IMR-90 (cell line): ENCODE measurements around the gene GRAMD1A. TPM values are rescaled to one million over a fixed set of nuclear protein-coding genes. Genes with fewer than 3 reads are reported as not detected.

ENCODE experiments used
- ATAC-seq: fragments of 200-7000 bp; cut with Tn5 transposase; 2 replicates; pipeline ENCODE4 v1.9.1; 2020; ENCODE audit warnings: low read depth, mild to moderate bottlenecking, moderate library complexity
- BruUV-seq: library from RNA; stranded (reverse); fragments of 400-500 nt; replicated peaks from 2 replicates; lab custom pipeline; 2021; lab: Mats Ljungman, UMichigan
- CTCF ChIA-PET: fragments of 300-600 bp; formaldehyde crosslinking; extraction: SDS; loops from one replicate; lab custom pipeline; 2021; ENCODE audit warnings: antibody characterized with exemption; lab: Yijun Ruan, JAX
- POLR2A ChIA-PET: fragments of 300-600 bp; sonication (Branson Sonifier 250); formaldehyde crosslinking; loops from one replicate; lab custom pipeline; 2022; ENCODE audit warnings: antibody characterized with exemption; ENCODE audit not compliant: unreplicated experiment; lab: Charles Lee
- DNase-seq: peaks from one replicate; pipeline ENCODE4 v3.0.0; 2013
- H2AFZ ChIP-seq: replicated peaks from 2 replicates; pipeline ENCODE3; 2013; ENCODE audit warnings: low read length, mild to moderate bottlenecking; ENCODE audit not compliant: poor library complexity
- H2AK5ac ChIP-seq: 2 replicates; pipeline ENCODE4 v1.6.1; 2013; ENCODE audit warnings: low read depth, low read length, inconsistent platforms
- H2AK9ac ChIP-seq: replicated peaks from 2 replicates; pipeline ENCODE3; 2013; ENCODE audit warnings: mild to moderate bottlenecking, low read depth, low read length, moderate library complexity; ENCODE audit not compliant: poor library complexity
- H2BK120ac ChIP-seq: 2 replicates; pipeline ENCODE4 v1.6.1; 2013; ENCODE audit warnings: low read depth, low read length, inconsistent platforms
- H2BK15ac ChIP-seq: 3 replicates; pipeline ENCODE4 v1.6.1; 2013; ENCODE audit warnings: low read depth, low read length, inconsistent platforms
- H2BK20ac ChIP-seq: 2 replicates; pipeline ENCODE4 v1.6.1; 2013; ENCODE audit warnings: low read depth, mild to moderate bottlenecking, inconsistent platforms, low read length, moderate library complexity
- H2BK5ac ChIP-seq: 2 replicates; pipeline ENCODE4 v1.6.1; 2013; ENCODE audit warnings: mild to moderate bottlenecking, low read depth, low read length, inconsistent platforms; ENCODE audit not compliant: poor library complexity, severe bottlenecking
- H3K14ac ChIP-seq: replicated peaks from 2 replicates; pipeline ENCODE4 v1.6.1; 2013; ENCODE audit warnings: low read depth, low read length, inconsistent platforms
- H3K18ac ChIP-seq: 2 replicates; pipeline ENCODE4 v1.6.1; 2013; ENCODE audit warnings: low read depth, low read length, control low read depth
- H3K23ac ChIP-seq: 2 replicates; pipeline ENCODE4 v1.6.1; 2013; ENCODE audit warnings: low read depth, low read length, inconsistent platforms
- H3K27ac ChIP-seq: 2 replicates; pipeline ENCODE4 v1.5.1; 2013; ENCODE audit warnings: mild to moderate bottlenecking, control low read depth, low read length; ENCODE audit not compliant: insufficient read depth
- H3K27me3 ChIP-seq: 2 replicates; pipeline ENCODE4 v1.6.1; 2013; ENCODE audit warnings: low read length; ENCODE audit not compliant: control insufficient read depth, insufficient read depth
- H3K36me3 ChIP-seq: 2 replicates; pipeline ENCODE4 v1.6.1; 2013; ENCODE audit warnings: low read length, mixed read lengths; ENCODE audit not compliant: control insufficient read depth, insufficient read depth
- H3K4ac ChIP-seq: 2 replicates; pipeline ENCODE4 v1.6.1; 2013; ENCODE audit warnings: low read depth, low read length, inconsistent platforms
- H3K4me1 ChIP-seq: 2 replicates; pipeline ENCODE4 v1.6.1; 2013; ENCODE audit warnings: low read length, mixed read lengths; ENCODE audit not compliant: control insufficient read depth, insufficient read depth
- H3K4me2 ChIP-seq: 2 replicates; pipeline ENCODE4 v1.6.1; 2013; ENCODE audit warnings: low read depth, mild to moderate bottlenecking, control low read depth, low read length, moderate library complexity
- H3K4me3 ChIP-seq: 2 replicates; pipeline ENCODE4 v1.5.1; 2013; ENCODE audit warnings: low read depth, mild to moderate bottlenecking, control low read depth, low read length, moderate library complexity; ENCODE audit not compliant: insufficient read depth
- H3K56ac ChIP-seq: 2 replicates; pipeline ENCODE4 v1.6.1; 2013; ENCODE audit warnings: low read length, inconsistent platforms; ENCODE audit not compliant: insufficient read depth; ENCODE audit errors: extremely low read depth
- H3K79me1 ChIP-seq, 2 experiments: 2 replicates each; pipeline ENCODE4 v1.6.1; 2013; ENCODE audit warnings: low read length in 2 of 2, inconsistent platforms in 1 of 2, low read depth in 1 of 2
- H3K9ac ChIP-seq: 2 replicates; pipeline ENCODE4 v1.6.1; 2013; ENCODE audit warnings: low read depth, low read length, control low read depth
- H3K9me1 ChIP-seq: 2 replicates; pipeline ENCODE4 v1.6.1; 2013; ENCODE audit warnings: low read length, inconsistent platforms; ENCODE audit not compliant: insufficient read depth
- H3K9me3 ChIP-seq: 2 replicates; pipeline ENCODE4 v1.6.1; 2013; ENCODE audit warnings: low read length; ENCODE audit not compliant: control insufficient read depth, insufficient read depth
- H4K20me1 ChIP-seq: 2 replicates; pipeline ENCODE4 v1.6.1; 2013; ENCODE audit warnings: low read length, inconsistent platforms; ENCODE audit not compliant: insufficient read depth
- H4K5ac ChIP-seq: 2 replicates; pipeline ENCODE4 v1.6.1; 2013; ENCODE audit warnings: mild to moderate bottlenecking, low read depth, low read length, control low read depth
- H4K8ac ChIP-seq, 2 experiments: 2 replicates each; pipeline ENCODE4 v1.6.1; 2013; ENCODE audit warnings: low read depth in 2 of 2, low read length in 2 of 2, control low read depth in 1 of 2, inconsistent platforms in 1 of 2
- H4K91ac ChIP-seq: 2 replicates; pipeline ENCODE4 v1.6.1; 2013; ENCODE audit warnings: low read depth, low read length, inconsistent platforms; ENCODE audit not compliant: insufficient read depth
- BHLHE40 ChIP-seq: fragments of 150-350 bp; IDR thresholded peaks from 2 replicates; pipeline ENCODE4 v1.6.1; 2016; ENCODE audit warnings: mild to moderate bottlenecking, low read depth, low read length
- CHD1 ChIP-seq: IDR thresholded peaks from 2 replicates; pipeline ENCODE4 v1.6.1; 2012; ENCODE audit warnings: low read depth, low read length, improper control_type of control experiment
- FOS ChIP-seq: fragments of 150-350 bp; IDR thresholded peaks from 2 replicates; pipeline ENCODE4 v1.6.1; 2016; ENCODE audit warnings: low read depth, low read length
- NFE2L2 ChIP-seq: fragments of 150-350 bp; IDR thresholded peaks from 2 replicates; pipeline ENCODE4 v1.6.1; 2016; ENCODE audit warnings: low read depth, mild to moderate bottlenecking, low read length
- POLR2A ChIP-seq: IDR thresholded peaks from 2 replicates; pipeline ENCODE4 v1.6.1; 2012; ENCODE audit warnings: mild to moderate bottlenecking, low read depth, low read length
- RFX5 ChIP-seq: IDR thresholded peaks from 2 replicates; pipeline ENCODE4 v1.8.0; 2012; ENCODE audit warnings: low read depth, mild to moderate bottlenecking, low read length, moderate library complexity
- SMC3 ChIP-seq: fragments of 150-350 bp; IDR thresholded peaks from 2 replicates; pipeline ENCODE4 v1.6.1; 2016; ENCODE audit warnings: low read depth, mild to moderate bottlenecking, antibody characterized with exemption, low read length, moderate library complexity
- USF2 ChIP-seq: fragments of 150-350 bp; IDR thresholded peaks from 2 replicates; pipeline ENCODE4 v1.6.1; 2017; ENCODE audit warnings: mild to moderate bottlenecking, antibody characterized with exemption, low read length, low read depth
- WGBS, 2 experiments: methylation state at CpG; one replicate each; pipeline versions ENCODE4 v1.1.5 to v1.1.7; 2013; ENCODE audit warnings: missing lambda C conversion rate in 2 of 2; ENCODE audit not compliant: insufficient read length in 1 of 2; ENCODE audit errors: extremely low coverage in 2 of 2; 5-methylcytosine and 5-hydroxymethylcytosine counted together
- dilution Hi-C: fragments of 300-500 bp; cut with HindIII; formaldehyde crosslinking; loops from one replicate; pipeline ENCODE4 v1.14.3; 2018; ENCODE audit warnings: low sequenced_read_pairs; ENCODE audit not compliant: unreplicated experiment
- in situ Hi-C: fragments of 300-500 bp; cut with MboI; formaldehyde crosslinking; loops from 3 replicates; pipeline ENCODE4 v1.14.3; 2019; ENCODE audit warnings: low sequenced_read_pairs, inconsistent platforms, mixed read lengths
- intact Hi-C: fragments of 100-400 bp; cut with micrococcal nuclease; formaldehyde crosslinking; loops from 2 replicates; pipeline ENCODE4 v1.10.0; 2022
- polyA plus RNA-seq, 3 experiments: library from polyadenylated mRNA; depleted of rRNA; stranded (reverse); fragments of >200 nt; gene quantifications; 2 replicates each; pipeline ENCODE4 v1.2.3, GENCODE V29; 2012; ENCODE audit warnings: low replicate concordance in 1 of 3
- total RNA-seq: library from RNA; depleted of rRNA; stranded (reverse); fragments of >200 nt; gene quantifications from 2 replicates; pipeline ENCODE4 v1.2.3, GENCODE V29; 2012

Gene GRAMD1A
- total and polyA plus RNA-seq, 2 of the 4 experiments (the other 2 are of a cell fraction): 11.1 to 63.0 TPM

GRCh38 chr19:35055715-35056179 is 55.6 kb downstream of the GRAMD1A start:
- POLR2A ChIA-PET: no interaction called here
- CTCF ChIA-PET: interaction anchor here (1.6 kb wide), 1 partner anchor 11 kb away, joined by 3 read pairs; no protein-coding TSS in a partner anchor
- ATAC-seq: no peak

More at GRCh38 chr19:35055715-35056179, 55.6 kb downstream of the GRAMD1A start:
- dilution Hi-C loops: no loop called here
- H2AFZ ChIP-seq: no peak overlapping the region
- H2BK15ac ChIP-seq: no peak overlapping the region
- 0% methylated on average over 1 of the region's 3 CpGs; no CpG with 5 or more reads in 1 of the 2 experiments for WGBS, 2 experiments
- H3K4me3 ChIP-seq: no peak overlapping the region
- no peaks in the 10 kb centered on the region for H3K4me1 ChIP-seq
- H3K14ac ChIP-seq: no peak overlapping the region
- intact Hi-C loops: no loop called here
- H3K9me3 ChIP-seq: no peaks in the 10 kb centered on the region
- no peaks in the 10 kb centered on the region for H3K9me1 ChIP-seq
- H3K4ac ChIP-seq: no peak overlapping the region
- no peak overlapping the region for H3K4me2 ChIP-seq
- DNase-seq: no peak
- H2BK5ac ChIP-seq: no peak overlapping the region
- no peak overlapping the region for H2BK120ac ChIP-seq
- H2AK9ac ChIP-seq: no peak overlapping the region
- BruUV-seq: no TSS peak
- no peaks in the 10 kb centered on the region for H3K79me1 ChIP-seq
- H3K9ac ChIP-seq: no peak overlapping the region
- no peak overlapping the region for H4K5ac ChIP-seq
- H2AK5ac ChIP-seq: no peak overlapping the region
- H3K18ac ChIP-seq: no peak overlapping the region
- H3K27me3 ChIP-seq: peaks cover 25% of the 10 kb centered on the region
- in situ Hi-C loops: no loop called here
- no peaks in the 10 kb centered on the region for H4K20me1 ChIP-seq
- H3K56ac ChIP-seq: no peak overlapping the region
- no peak overlapping the region for H3K27ac ChIP-seq
- no peaks in the 10 kb centered on the region for H3K36me3 ChIP-seq
- H2BK20ac ChIP-seq: no peak overlapping the region
- no peak overlapping the region for H3K23ac ChIP-seq
- H4K8ac ChIP-seq: no peak overlapping the region
- TF ChIP-seq POLR2A: no peak
- no peak for TF ChIP-seq USF2
- no peak for TF ChIP-seq SMC3
- no peak for TF ChIP-seq BHLHE40
- no peak for TF ChIP-seq CHD1
- TF ChIP-seq NFE2L2: no peak
- no peak for TF ChIP-seq FOS
- no peak for TF ChIP-seq RFX5
- no peak overlapping the region for H4K91ac ChIP-seq
